H1 (cell line): Measurements from ENCODE around the gene ART4.

Experiments
- ATF3 ChIP-seq: IDR thresholded peaks from 2 replicates; pipeline ENCODE4 v1.6.1; 2011; ENCODE audit warnings: low read depth, mild to moderate bottlenecking, low read length; ENCODE audit not compliant: insufficient read depth
- CBX5 ChIP-seq: fragments of 300-800, 300-1000 bp; sonication (generic); IDR thresholded peaks from 2 replicates; pipeline ENCODE4 v1.7.1; 2016; ENCODE audit warnings: antibody characterized with exemption, low read length, low read depth
- CTCF ChIP-seq, 3 experiments: IDR thresholded peaks; 1 replicate in 2 of 3; 2 replicates in 1 of 3; pipeline versions ENCODE4 v1.5.1 to v1.6.1; 2011; ENCODE audit warnings: low read length in 3 of 3, mild to moderate bottlenecking in 3 of 3, inconsistent platforms in 2 of 3, low read depth in 1 of 3, moderate library complexity in 1 of 3; ENCODE audit not compliant: insufficient read depth in 1 of 3; ENCODE audit errors: control extremely low read depth in 1 of 3
- POLR2AphosphoS5 ChIP-seq: IDR thresholded peaks from 2 replicates; pipeline ENCODE4 v1.6.1; 2011; ENCODE audit warnings: low read depth, low read length
- SP1 ChIP-seq: IDR thresholded peaks from 2 replicates; pipeline ENCODE4 v1.6.1; 2011; ENCODE audit warnings: low read depth, low read length

GRCh38 chr12:14810953-14811483, 32.3 kb downstream of the ART4 start:
- TF ChIP-seq CBX5 (no peak), CTCF (IDR thresholded peaks at IDR 0.05; ENCODE audit: control extremely low read depth in 1 of 3, insufficient read depth in 1 of 3, low read depth in 1 of 3, low read length in 3 of 3) (peak; percentile 21 to 63 (median 62)), SP1 (no peak), ATF3 (no peak), POLR2AphosphoS5 (no peak)
